ENCODE data around the gene SATB1. TPM values are rescaled to one million over a fixed set of nuclear protein-coding genes. Genes with fewer than 3 reads are reported as not detected.

The SATB1 gene
- total and polyA plus RNA-seq, 7 experiments from 2014 or later, result 258 to 482 (median 395) TPM

GRCh38 chr3:18428991-18429745 lies 4.0 kb upstream of the SATB1 start:
- Histone ChIP-seq H3K36me3 (ENCODE audit: control insufficient read depth in 2 of 3, insufficient read depth in 3 of 3, low read length in 3 of 3) (peaks cover 0 to 16% (median 0%) of the 10 kb centered on the region in 3 experiments), H3K9me3 (ENCODE audit: control insufficient read depth in 2 of 3, low read length in 3 of 3) (no peaks in the 10 kb centered on the region), H3K27ac (ENCODE audit: low read depth, low read length) (peak overlapping the region; percentile 97), H3K27me3 (ENCODE audit: control insufficient read depth in 2 of 2, insufficient read depth in 2 of 2, low read length in 2 of 2) (no peaks in the 10 kb centered on the region), H3K4me1 (ENCODE audit: control insufficient read depth in 2 of 2, insufficient read depth in 2 of 2, low read length in 2 of 2) (peaks cover 0 to 36% of the 10 kb centered on the region in 2 donors), H3K4me3 (ENCODE audit: low read length) (peak overlapping the region; percentile 4)
- Mint-ChIP-seq H3K27ac (peak overlapping the region; percentile 80 to 98 (median 87)), H3K4me1 (peaks cover 39 to 73% (median 67%) of the 10 kb centered on the region in 7 donors), H3K27me3 (peaks cover 0 to 2% (median 0%) of the 10 kb centered on the region in 5 donors), H3K4me3 (peak overlapping the region; percentile 42 to 100 (median 86)), H3K36me3 (peaks cover 0 to 56% (median 3%) of the 10 kb centered on the region in 5 donors), H3K9me3 (peaks cover 0 to 2% (median 0%) of the 10 kb centered on the region in 11 donors)
- ATAC-seq, result no peak
- intact Hi-C loops (cut with micrococcal nuclease), result loop anchor here (1.0 to 10.0 kb wide), 5 partner anchors 9 to 1616 kb away; partner anchors contain the start of genes KAT2B (in 2 of the 2), PLCL2 (in 1 of the 2) and TBC1D5 (in 1 of the 2)
- no peak for DNase-seq
- CTCF ChIA-PET, result interaction anchor here (1.2 to 2.2 kb wide), 3 partner anchors 9 to 329 kb away, joined by 3 to 7 read pairs (median 3); no protein-coding TSS in a partner anchor
- POLR2A ChIA-PET, result interaction anchor here (0.7 to 11.5 kb wide), 10 partner anchors 8 to 228 kb away, joined by 3 to 206 read pairs (median 12); partner anchors contain the start of gene SATB1

- H3K4me3 Mint-ChIP-seq, result peak overlapping the region; percentile 18 to 100 (median 86)
- peaks cover 0 to 2% (median 0%) of the 10 kb centered on the region in 5 donors for H3K27me3 Mint-ChIP-seq
- Histone ChIP-seq H3K36me3 (ENCODE audit: control insufficient read depth in 2 of 3, insufficient read depth in 3 of 3, low read length in 3 of 3) (peaks cover 0 to 21% (median 0%) of the 10 kb centered on the region in 3 experiments), H3K4me3 (ENCODE audit: low read length) (no peak overlapping the region), H3K27me3 (ENCODE audit: control insufficient read depth in 2 of 2, insufficient read depth in 2 of 2, low read length in 2 of 2) (no peaks in the 10 kb centered on the region), H3K9me3 (ENCODE audit: control insufficient read depth in 2 of 3, low read length in 3 of 3) (no peaks in the 10 kb centered on the region), H3K27ac (ENCODE audit: low read depth, low read length) (peak overlapping the region; percentile 97), H3K4me1 (ENCODE audit: control insufficient read depth in 2 of 2, insufficient read depth in 2 of 2, low read length in 2 of 2) (peaks cover 4 to 36% of the 10 kb centered on the region in 2 donors)
- intact Hi-C loops (cut with micrococcal nuclease), result loop anchor here (5.0 to 10.0 kb wide), 4 partner anchors 559 to 1617 kb away; partner anchors contain the start of genes KAT2B (in 2 of the 2), PLCL2 (in 1 of the 2) and TBC1D5 (in 1 of the 2)
- H3K4me1 Mint-ChIP-seq, result peaks cover 43 to 76% (median 70%) of the 10 kb centered on the region in 7 donors
- ChIA-PET POLR2A (interaction anchor here (1.7 to 11.5 kb wide), 5 partner anchors 7 to 25 kb away, joined by 5 to 206 read pairs (median 7); partner anchors contain the start of gene SATB1), CTCF (no interaction called here)
- H3K9me3 Mint-ChIP-seq, result peaks cover 0 to 6% (median 0%) of the 10 kb centered on the region in 11 donors
- H3K27ac Mint-ChIP-seq, result peak overlapping the region; percentile 80 to 98 (median 87)
- peaks cover 0 to 67% (median 13%) of the 10 kb centered on the region in 5 donors for H3K36me3 Mint-ChIP-seq
- ATAC-seq, result no peak
- no peak for DNase-seq
Observed at GRCh38 chr3:18428036-18428435, 2.9 kb upstream of the SATB1 start.

- DNase-seq, result no peak
- H3K27me3 ChIP-seq (ENCODE audit: control insufficient read depth in 2 of 2, insufficient read depth in 2 of 2, low read length in 2 of 2), result no peaks in the 10 kb centered on the region
- H3K9me3 ChIP-seq (ENCODE audit: control insufficient read depth in 2 of 3, low read length in 3 of 3), result no peaks in the 10 kb centered on the region
- Mint-ChIP-seq H3K9me3 (peaks cover 0 to 6% (median 0%) of the 10 kb centered on the region in 11 donors), H3K27ac (peak overlapping the region; percentile 79 to 99 (median 96)), H3K4me1 (peaks cover 40 to 73% (median 62%) of the 10 kb centered on the region in 7 donors), H3K27me3 (peaks cover 0 to 2% (median 0%) of the 10 kb centered on the region in 5 donors), H3K4me3 (peak overlapping the region; percentile 91 to 100 (median 98)), H3K36me3 (peaks cover 0 to 58% (median 13%) of the 10 kb centered on the region in 5 donors)
- intact Hi-C loops (cut with micrococcal nuclease), result loop anchor here (1.0 to 10.0 kb wide), 7 partner anchors 8 to 1618 kb away; partner anchors contain the start of genes KAT2B (in 2 of the 2), PLCL2 (in 1 of the 2) and TBC1D5 (in 1 of the 2)
- peak overlapping the region; percentile 97 for H3K27ac ChIP-seq (ENCODE audit: low read depth, low read length)
- peaks cover 0 to 21% (median 0%) of the 10 kb centered on the region in 3 experiments for H3K36me3 ChIP-seq (ENCODE audit: control insufficient read depth in 2 of 3, insufficient read depth in 3 of 3, low read length in 3 of 3)
- H3K4me1 ChIP-seq (ENCODE audit: control insufficient read depth in 2 of 2, insufficient read depth in 2 of 2, low read length in 2 of 2), result peaks cover 8 to 24% of the 10 kb centered on the region in 2 donors
- H3K4me3 ChIP-seq (ENCODE audit: low read length), result no peak overlapping the region
- CTCF ChIA-PET, result interaction anchor here (1.0 to 1.6 kb wide), 2 partner anchors 8 to 38 kb away, joined by 3 to 4 read pairs; no protein-coding TSS in a partner anchor
- POLR2A ChIA-PET, result interaction anchor here (0.6 to 2.2 kb wide), 11 partner anchors 8 to 31 kb away, joined by 3 to 11 read pairs (median 5); no protein-coding TSS in a partner anchor
- no peak for ATAC-seq
Observed at GRCh38 chr3:18426597-18427193, 1.6 kb upstream of the SATB1 start.

GRCh38 chr3:18425641-18426257 lies 610 bp upstream of the SATB1 start:
- H3K36me3 Mint-ChIP-seq, result peaks cover 2 to 56% (median 14%) of the 10 kb centered on the region in 5 donors
- intact Hi-C loops (cut with micrococcal nuclease), result loop anchor here (1.0 to 10.0 kb wide), 9 partner anchors 9 to 1619 kb away; partner anchors contain the start of genes KAT2B (in 2 of the 2), PLCL2 (in 1 of the 2) and TBC1D5 (in 1 of the 2)

GRCh38 chr3:18424213-18424728 lies 868 bp downstream of the SATB1 start:
- peak overlapping the region; percentile 72 for H3K4me3 ChIP-seq (ENCODE audit: low read length)
- H3K4me1 Mint-ChIP-seq, result peaks cover 44 to 74% (median 64%) of the 10 kb centered on the region in 7 donors
- intact Hi-C loops (cut with micrococcal nuclease), result loop anchor here (1.0 to 10.0 kb wide), 6 partner anchors 13 to 1621 kb away; partner anchors contain the start of genes KAT2B (in 2 of the 2), PLCL2 (in 1 of the 2) and TBC1D5 (in 1 of the 2)
- peaks cover 0 to 2% (median 0%) of the 10 kb centered on the region in 5 donors for H3K27me3 Mint-ChIP-seq
- CTCF ChIA-PET, result interaction anchor here (0.6 to 1.1 kb wide), 3 partner anchors 12 to 219 kb away, joined by 3 read pairs; no protein-coding TSS in a partner anchor
- peak overlapping the region; percentile 91 to 100 (median 98) for H3K4me3 Mint-ChIP-seq
- peaks cover 8 to 21% of the 10 kb centered on the region in 2 donors for H3K4me1 ChIP-seq (ENCODE audit: control insufficient read depth in 2 of 2, insufficient read depth in 2 of 2, low read length in 2 of 2)
- ATAC-seq (no peak), DNase-seq (peak in 1 of 9 donors; percentile 14)
- no peaks in the 10 kb centered on the region for H3K9me3 ChIP-seq (ENCODE audit: control insufficient read depth in 2 of 3, low read length in 3 of 3)
- H3K27ac Mint-ChIP-seq, result peak overlapping the region; percentile 87 to 98 (median 96)
- peaks cover 10 to 59% (median 24%) of the 10 kb centered on the region in 5 donors for H3K36me3 Mint-ChIP-seq
- peaks cover 0 to 17% (median 0%) of the 10 kb centered on the region in 3 experiments for H3K36me3 ChIP-seq (ENCODE audit: control insufficient read depth in 2 of 3, insufficient read depth in 3 of 3, low read length in 3 of 3)
- H3K27me3 ChIP-seq (ENCODE audit: control insufficient read depth in 2 of 2, insufficient read depth in 2 of 2, low read length in 2 of 2), result no peaks in the 10 kb centered on the region
- H3K9me3 Mint-ChIP-seq, result peaks cover 0 to 6% (median 0%) of the 10 kb centered on the region in 11 donors
- peak overlapping the region; percentile 97 for H3K27ac ChIP-seq (ENCODE audit: low read depth, low read length)
- POLR2A ChIA-PET, result interaction anchor here (0.6 to 9.9 kb wide), 11 partner anchors 9 to 409 kb away, joined by 3 to 206 read pairs (median 6); no protein-coding TSS in a partner anchor

More at GRCh38 chr3:18425641-18426257, 610 bp upstream of the SATB1 start:
- Mint-ChIP-seq H3K27me3 (peaks cover 0 to 2% (median 0%) of the 10 kb centered on the region in 5 donors), H3K4me1 (peaks cover 35 to 72% (median 62%) of the 10 kb centered on the region in 7 donors), H3K27ac (peak overlapping the region; percentile 87 to 99 (median 98)), H3K9me3 (peaks cover 0 to 6% (median 0%) of the 10 kb centered on the region in 11 donors), H3K4me3 (peak overlapping the region; percentile 91 to 100 (median 98))
- H3K36me3 ChIP-seq (ENCODE audit: control insufficient read depth in 2 of 3, insufficient read depth in 3 of 3, low read length in 3 of 3), result peaks cover 0 to 17% (median 0%) of the 10 kb centered on the region in 3 experiments
- ChIA-PET CTCF (interaction anchor here (1.1 kb wide), 1 partner anchor 13 kb away, joined by 3 read pairs; no protein-coding TSS in a partner anchor), POLR2A (interaction anchor here (0.7 to 9.9 kb wide), 7 partner anchors 8 to 53 kb away, joined by 3 to 206 read pairs (median 5); no protein-coding TSS in a partner anchor)
- H3K27ac ChIP-seq (ENCODE audit: low read depth, low read length), result peak overlapping the region; percentile 97
- H3K4me1 ChIP-seq (ENCODE audit: control insufficient read depth in 2 of 2, insufficient read depth in 2 of 2, low read length in 2 of 2), result peaks cover 8 to 19% of the 10 kb centered on the region in 2 donors
- H3K9me3 ChIP-seq (ENCODE audit: control insufficient read depth in 2 of 3, low read length in 3 of 3), result no peaks in the 10 kb centered on the region
- H3K27me3 ChIP-seq (ENCODE audit: control insufficient read depth in 2 of 2, insufficient read depth in 2 of 2, low read length in 2 of 2), result no peaks in the 10 kb centered on the region
- peak; percentile 75 for ATAC-seq
- DNase-seq, result peak; percentile 58 to 83 (median 70)
- peak overlapping the region; percentile 48 for H3K4me3 ChIP-seq (ENCODE audit: low read length)
